Activated T-helper 17 cell treated with anti-CD3 and anti-CD28 coated beads, Interleukin-2, amount 50 U/mL, for 72 hours (primary cell): ENCODE measurements around the gene POU4F1. TPM values are rescaled to one million over a fixed set of nuclear protein-coding genes. Genes with fewer than 3 reads are reported as not detected.

ENCODE experiments used
- ATAC-seq: fragments of 150-1000 bp; cut with Tn5 transposase; replicated peaks from 2 replicates; pipeline ENCODE4 v1.10.0; 2021; ENCODE audit warnings: mild to moderate bottlenecking, moderate library complexity
- H3K27ac Mint-ChIP-seq: one replicate; pipeline ENCODE4 v1.8.0; 2022; ENCODE audit warnings: mixed read lengths
- H3K27me3 Mint-ChIP-seq: one replicate; pipeline ENCODE4 v1.8.0; 2022; ENCODE audit warnings: mixed read lengths
- H3K36me3 Mint-ChIP-seq: one replicate; pipeline ENCODE4 v1.8.0; 2022; ENCODE audit warnings: low read depth, mild to moderate bottlenecking, mixed read lengths
- H3K4me1 Mint-ChIP-seq: one replicate; pipeline ENCODE4 v1.8.0; 2022; ENCODE audit warnings: mixed read lengths
- H3K4me3 Mint-ChIP-seq: one replicate; pipeline ENCODE4 v1.8.0; 2022; ENCODE audit warnings: mild to moderate bottlenecking, mixed read lengths
- H3K9me3 Mint-ChIP-seq: one replicate; pipeline ENCODE4 v1.8.0; 2022; ENCODE audit warnings: mixed read lengths
- total RNA-seq, 2 donors: library from RNA; stranded (reverse); gene quantifications; one replicate each; pipeline ENCODE4 v1.2.3, GENCODE V29; 2022

The POU4F1 gene
- total RNA-seq, 2 donors from 2014 or later = 0.13 to 0.35 TPM

GRCh38 chr13:78611040-78611439, 7.7 kb upstream of the POU4F1 start:
- ATAC-seq = no peak
- Mint-ChIP-seq H3K27ac (no peak overlapping the region), H3K4me3 (no peak overlapping the region)

GRCh38 chr13:78610381-78610883, 7.1 kb upstream of the POU4F1 start:
- peaks cover 5% of the 10 kb centered on the region for H3K4me1 Mint-ChIP-seq
- H3K36me3 Mint-ChIP-seq = peaks cover 14% of the 10 kb centered on the region
- H3K4me3 Mint-ChIP-seq = peak overlapping the region; percentile 65
- peaks cover 45% of the 10 kb centered on the region for H3K27me3 Mint-ChIP-seq
- H3K9me3 Mint-ChIP-seq = no peaks in the 10 kb centered on the region
- H3K27ac Mint-ChIP-seq = no peak overlapping the region
- ATAC-seq = no peak

More at GRCh38 chr13:78611040-78611439, 7.7 kb upstream of the POU4F1 start:
- Mint-ChIP-seq H3K36me3 (peaks cover 20% of the 10 kb centered on the region), H3K9me3 (no peaks in the 10 kb centered on the region), H3K27me3 (peaks cover 40% of the 10 kb centered on the region), H3K4me1 (peaks cover 5% of the 10 kb centered on the region)

- H3K4me3 Mint-ChIP-seq = peak overlapping the region; percentile 65
- peaks cover 5% of the 10 kb centered on the region for H3K4me1 Mint-ChIP-seq
- no peak for ATAC-seq
- H3K27me3 Mint-ChIP-seq = peaks cover 51% of the 10 kb centered on the region
- no peaks in the 10 kb centered on the region for H3K9me3 Mint-ChIP-seq
- peaks cover 6% of the 10 kb centered on the region for H3K36me3 Mint-ChIP-seq
- H3K27ac Mint-ChIP-seq = no peak overlapping the region
These were observed 6.3 kb upstream of the POU4F1 start for GRCh38 chr13:78609464-78610205.

- Mint-ChIP-seq H3K9me3 (no peaks in the 10 kb centered on the region), H3K27me3 (peaks cover 59% of the 10 kb centered on the region), H3K36me3 (no peaks in the 10 kb centered on the region), H3K27ac (no peak overlapping the region), H3K4me1 (peaks cover 9% of the 10 kb centered on the region), H3K4me3 (peak overlapping the region; percentile 65)
- no peak for ATAC-seq
These were observed 5.5 kb upstream of the POU4F1 start for GRCh38 chr13:78608688-78609463.

- Mint-ChIP-seq H3K27ac (no peak overlapping the region), H3K36me3 (peaks cover 5% of the 10 kb centered on the region), H3K4me3 (peak overlapping the region; percentile 34), H3K9me3 (no peaks in the 10 kb centered on the region), H3K27me3 (peaks cover 64% of the 10 kb centered on the region), H3K4me1 (peaks cover 9% of the 10 kb centered on the region)
- no peak for ATAC-seq
These were observed 4.9 kb upstream of the POU4F1 start for GRCh38 chr13:78608252-78608687.

- Mint-ChIP-seq H3K4me3 (peak overlapping the region; percentile 34), H3K27ac (no peak overlapping the region), H3K4me1 (peaks cover 12% of the 10 kb centered on the region), H3K27me3 (peaks cover 67% of the 10 kb centered on the region), H3K36me3 (peaks cover 8% of the 10 kb centered on the region), H3K9me3 (no peaks in the 10 kb centered on the region)
- ATAC-seq = no peak
These were observed 4.3 kb upstream of the POU4F1 start for GRCh38 chr13:78607409-78608251.

GRCh38 chr13:78606471-78607408, 3.4 kb upstream of the POU4F1 start:
- ATAC-seq = no peak
- Mint-ChIP-seq H3K9me3 (no peaks in the 10 kb centered on the region), H3K36me3 (peaks cover 13% of the 10 kb centered on the region), H3K4me1 (peaks cover 16% of the 10 kb centered on the region), H3K4me3 (no peak overlapping the region), H3K27ac (no peak overlapping the region), H3K27me3 (peaks cover 71% of the 10 kb centered on the region)

- no peaks in the 10 kb centered on the region for H3K9me3 Mint-ChIP-seq
- H3K27me3 Mint-ChIP-seq = peaks cover 74% of the 10 kb centered on the region
- peaks cover 14% of the 10 kb centered on the region for H3K4me1 Mint-ChIP-seq
- peaks cover 13% of the 10 kb centered on the region for H3K36me3 Mint-ChIP-seq
- H3K27ac Mint-ChIP-seq = no peak overlapping the region
- no peak overlapping the region for H3K4me3 Mint-ChIP-seq
- no peak for ATAC-seq
These were observed 1.6 kb upstream of the POU4F1 start for GRCh38 chr13:78604782-78605611.

GRCh38 chr13:78602561-78603239, 652 bp downstream of the POU4F1 start:
- peak; percentile 26 for ATAC-seq
- Mint-ChIP-seq H3K9me3 (no peaks in the 10 kb centered on the region), H3K4me3 (peak overlapping the region; percentile 76), H3K27me3 (peaks cover 77% of the 10 kb centered on the region), H3K36me3 (peaks cover 13% of the 10 kb centered on the region), H3K4me1 (peaks cover 11% of the 10 kb centered on the region), H3K27ac (no peak overlapping the region)

- Mint-ChIP-seq H3K4me1 (peaks cover 11% of the 10 kb centered on the region), H3K27me3 (peaks cover 77% of the 10 kb centered on the region), H3K9me3 (no peaks in the 10 kb centered on the region), H3K27ac (no peak overlapping the region), H3K4me3 (peak overlapping the region; percentile 76), H3K36me3 (peaks cover 13% of the 10 kb centered on the region)
- ATAC-seq = no peak
These were observed 1.3 kb downstream of the POU4F1 start for GRCh38 chr13:78601874-78602560.

GRCh38 chr13:78601124-78601873, 2.1 kb downstream of the POU4F1 start:
- Mint-ChIP-seq H3K27ac (no peak overlapping the region), H3K4me1 (peaks cover 11% of the 10 kb centered on the region), H3K36me3 (peaks cover 13% of the 10 kb centered on the region), H3K9me3 (no peaks in the 10 kb centered on the region), H3K27me3 (peaks cover 72% of the 10 kb centered on the region), H3K4me3 (peak overlapping the region; percentile 39)
- no peak for ATAC-seq
